Smooth muscle cell (in vitro differentiated cells): ENCODE results near the gene CFAP97. TPM values are rescaled to one million over a fixed set of nuclear protein-coding genes. Genes with fewer than 3 reads are reported as not detected.

Experiments
- DNase-seq: peaks from one replicate; lab custom pipeline; 2025; ENCODE audit not compliant: unreplicated experiment; lab: John Stamatoyannopoulos, UW
- H2AFZ ChIP-seq: fragments of 200-600 bp; sonication (generic); 2 replicates; pipeline ENCODE4 v1.6.0; 2016; ENCODE audit warnings: antibody characterized with exemption, low read depth, mild to moderate bottlenecking
- H3F3A ChIP-seq: fragments of 200-600 bp; sonication (generic); 2 replicates; pipeline ENCODE4 v1.6.0; 2017; ENCODE audit warnings: antibody characterized with exemption, low read depth
- H3K27ac ChIP-seq: fragments of 200-600 bp; sonication (generic); 2 replicates; pipeline ENCODE4 v1.5.1; 2016; ENCODE audit warnings: low read depth, mild to moderate bottlenecking
- H3K27me3 ChIP-seq: fragments of 200-600 bp; sonication (generic); 2 replicates; pipeline ENCODE4 v1.6.1; 2016; ENCODE audit warnings: low read depth, mild to moderate bottlenecking
- H3K36me3 ChIP-seq: fragments of 200-600 bp; sonication (generic); 2 replicates; pipeline ENCODE4 v1.5.1; 2016; ENCODE audit warnings: low read depth
- H3K4me1 ChIP-seq: fragments of 200-600 bp; sonication (generic); 2 replicates; pipeline ENCODE4 v1.5.1; 2016; ENCODE audit warnings: low read depth
- H3K4me2 ChIP-seq: fragments of 200-600 bp; sonication (generic); 2 replicates; pipeline ENCODE4 v1.6.0; 2016; ENCODE audit warnings: mild to moderate bottlenecking
- H3K4me3 ChIP-seq: fragments of 200-600 bp; sonication (generic); 2 replicates; pipeline ENCODE4 v1.5.1; 2016; ENCODE audit warnings: mild to moderate bottlenecking
- H3K79me2 ChIP-seq: fragments of 200-600 bp; sonication (generic); 2 replicates; pipeline ENCODE4 v1.6.0; 2016; ENCODE audit warnings: low read depth, mild to moderate bottlenecking
- H3K9ac ChIP-seq: fragments of 200-600 bp; sonication (generic); 2 replicates; pipeline ENCODE4 v1.6.0; 2016; ENCODE audit warnings: low read depth
- H3K9me3 ChIP-seq: fragments of 200-600 bp; sonication (generic); replicated peaks from 2 replicates; pipeline ENCODE4 v1.5.1; 2016; ENCODE audit warnings: low read depth
- H4K20me1 ChIP-seq: fragments of 200-600 bp; sonication (generic); 2 replicates; pipeline ENCODE4 v1.6.0; 2016; ENCODE audit warnings: low read depth
- WGBS: methylation state at CpG from one replicate; pipeline ENCODE4 v1.1.7; 2016; ENCODE audit warnings: low lambda C conversion rate; 5-methylcytosine and 5-hydroxymethylcytosine counted together
- polyA plus RNA-seq: library from polyadenylated mRNA; unstranded; fragments of >200 nt; fragmentation: Nextera tagmentation; extraction: Ambion mirVana; gene quantifications from 2 replicates; pipeline ENCODE4 v1.2.1, GENCODE V29; 2016
- total RNA-seq: library from RNA; depleted of rRNA; stranded (reverse); fragments of >200 nt; gene quantifications from 2 replicates; pipeline ENCODE4 v1.2.3, GENCODE V29; 2014
- TF ChIP-seq, protein P1 (sequence below): fragments of 200-600 bp; sonication (generic); IDR thresholded peaks from 2 replicates; pipeline ENCODE4 v1.5.1; 2017; ENCODE audit warnings: borderline replicate concordance, mild to moderate bottlenecking, antibody characterized with exemption; ENCODE audit not compliant: insufficient read depth, poor library complexity, severe bottlenecking

Gene CFAP97
- total and polyA plus RNA-seq, 2 experiments from 2014 or later = 11.4 to 19.0 TPM

DNA sequence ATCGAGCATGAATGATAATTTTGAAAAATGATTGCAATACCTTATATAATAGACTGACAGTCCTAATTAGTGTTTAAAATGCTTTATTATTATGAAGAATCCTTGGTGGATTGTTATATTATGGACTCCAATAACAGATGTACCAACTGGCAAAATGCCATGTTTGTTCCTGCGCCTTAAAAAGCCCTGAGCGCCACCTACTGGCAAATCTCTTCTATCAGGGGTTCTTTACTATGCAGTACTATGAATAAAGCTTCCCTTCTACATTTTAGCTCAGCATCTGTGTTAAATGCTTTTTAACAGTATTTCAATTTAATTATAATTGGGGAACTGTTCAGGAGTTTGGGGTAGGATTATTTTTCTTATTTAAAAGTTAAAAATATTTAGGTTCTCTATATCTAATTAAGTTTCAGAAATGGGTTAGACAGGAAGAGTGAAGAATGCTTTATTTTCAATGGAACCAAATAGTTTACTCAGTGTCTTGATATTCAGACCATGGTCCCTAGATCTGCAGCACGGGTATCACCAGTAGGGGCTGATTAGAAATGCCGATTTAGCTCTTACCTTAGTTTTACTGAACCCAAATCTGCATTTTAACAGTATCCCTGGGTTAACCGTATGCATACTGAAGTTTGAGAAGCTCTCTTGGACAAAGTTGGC lies 20.0 kb downstream of the CFAP97 start:
- Histone ChIP-seq H3K4me2 (no peak overlapping the region), H3K27me3 (no peaks in the 10 kb centered on the region), H3K79me2 (peaks cover 3% of the 10 kb centered on the region), H4K20me1 (peaks cover 40% of the 10 kb centered on the region), H2AFZ (no peak overlapping the region), H3K9ac (no peak overlapping the region), H3K4me3 (no peak overlapping the region), H3K4me1 (no peaks in the 10 kb centered on the region), H3K27ac (no peak overlapping the region), H3F3A (no peaks in the 10 kb centered on the region), H3K9me3 (no peaks in the 10 kb centered on the region), H3K36me3 (no peaks in the 10 kb centered on the region)
- 50% methylated on average over 6 of the region's 6 CpGs for WGBS
- peak; percentile 5 for DNase-seq
- TF ChIP-seq, protein P1, sequence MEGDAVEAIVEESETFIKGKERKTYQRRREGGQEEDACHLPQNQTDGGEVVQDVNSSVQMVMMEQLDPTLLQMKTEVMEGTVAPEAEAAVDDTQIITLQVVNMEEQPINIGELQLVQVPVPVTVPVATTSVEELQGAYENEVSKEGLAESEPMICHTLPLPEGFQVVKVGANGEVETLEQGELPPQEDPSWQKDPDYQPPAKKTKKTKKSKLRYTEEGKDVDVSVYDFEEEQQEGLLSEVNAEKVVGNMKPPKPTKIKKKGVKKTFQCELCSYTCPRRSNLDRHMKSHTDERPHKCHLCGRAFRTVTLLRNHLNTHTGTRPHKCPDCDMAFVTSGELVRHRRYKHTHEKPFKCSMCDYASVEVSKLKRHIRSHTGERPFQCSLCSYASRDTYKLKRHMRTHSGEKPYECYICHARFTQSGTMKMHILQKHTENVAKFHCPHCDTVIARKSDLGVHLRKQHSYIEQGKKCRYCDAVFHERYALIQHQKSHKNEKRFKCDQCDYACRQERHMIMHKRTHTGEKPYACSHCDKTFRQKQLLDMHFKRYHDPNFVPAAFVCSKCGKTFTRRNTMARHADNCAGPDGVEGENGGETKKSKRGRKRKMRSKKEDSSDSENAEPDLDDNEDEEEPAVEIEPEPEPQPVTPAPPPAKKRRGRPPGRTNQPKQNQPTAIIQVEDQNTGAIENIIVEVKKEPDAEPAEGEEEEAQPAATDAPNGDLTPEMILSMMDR = peak; percentile 85

- TF ChIP-seq, protein P1 = no peak
- WGBS = 34% methylated on average over 2 of the region's 2 CpGs
- peaks cover 3% of the 10 kb centered on the region for H3K79me2 ChIP-seq
These were observed 21.6 kb downstream of the CFAP97 start for GRCh38 chr4:185182239-185182638.

GRCh38 chr4:185179488-185179887 lies 24.3 kb downstream of the CFAP97 start:
- H3K4me3 ChIP-seq = no peak overlapping the region

More at GRCh38 chr4:185182239-185182638, 21.6 kb downstream of the CFAP97 start:
- no peaks in the 10 kb centered on the region for H3K27me3 ChIP-seq
- H3K4me1 ChIP-seq = no peaks in the 10 kb centered on the region
- no peaks in the 10 kb centered on the region for H3K9me3 ChIP-seq
- no peak overlapping the region for H3K4me2 ChIP-seq
- H3F3A ChIP-seq = no peaks in the 10 kb centered on the region
- peaks cover 42% of the 10 kb centered on the region for H4K20me1 ChIP-seq
- H3K4me3 ChIP-seq = no peak overlapping the region
- H3K9ac ChIP-seq = no peak overlapping the region
- H3K36me3 ChIP-seq = no peaks in the 10 kb centered on the region
- no peak overlapping the region for H2AFZ ChIP-seq
- H3K27ac ChIP-seq = no peak overlapping the region
- no peak for DNase-seq

More at GRCh38 chr4:185179488-185179887, 24.3 kb downstream of the CFAP97 start:
- Histone ChIP-seq H3K36me3 (no peaks in the 10 kb centered on the region), H2AFZ (no peak overlapping the region), H3F3A (no peaks in the 10 kb centered on the region), H3K4me2 (no peak overlapping the region), H3K4me1 (no peaks in the 10 kb centered on the region), H3K27me3 (no peaks in the 10 kb centered on the region), H3K9me3 (no peaks in the 10 kb centered on the region), H3K27ac (no peak overlapping the region), H3K9ac (no peak overlapping the region), H4K20me1 (peaks cover 26% of the 10 kb centered on the region), H3K79me2 (no peaks in the 10 kb centered on the region)
- DNase-seq = no peak
- 82% methylated on average over 3 of the region's 3 CpGs for WGBS
- TF ChIP-seq, protein P1 = no peak
